ENCODE measurements around the gene RAP1GAP.

DNA sequence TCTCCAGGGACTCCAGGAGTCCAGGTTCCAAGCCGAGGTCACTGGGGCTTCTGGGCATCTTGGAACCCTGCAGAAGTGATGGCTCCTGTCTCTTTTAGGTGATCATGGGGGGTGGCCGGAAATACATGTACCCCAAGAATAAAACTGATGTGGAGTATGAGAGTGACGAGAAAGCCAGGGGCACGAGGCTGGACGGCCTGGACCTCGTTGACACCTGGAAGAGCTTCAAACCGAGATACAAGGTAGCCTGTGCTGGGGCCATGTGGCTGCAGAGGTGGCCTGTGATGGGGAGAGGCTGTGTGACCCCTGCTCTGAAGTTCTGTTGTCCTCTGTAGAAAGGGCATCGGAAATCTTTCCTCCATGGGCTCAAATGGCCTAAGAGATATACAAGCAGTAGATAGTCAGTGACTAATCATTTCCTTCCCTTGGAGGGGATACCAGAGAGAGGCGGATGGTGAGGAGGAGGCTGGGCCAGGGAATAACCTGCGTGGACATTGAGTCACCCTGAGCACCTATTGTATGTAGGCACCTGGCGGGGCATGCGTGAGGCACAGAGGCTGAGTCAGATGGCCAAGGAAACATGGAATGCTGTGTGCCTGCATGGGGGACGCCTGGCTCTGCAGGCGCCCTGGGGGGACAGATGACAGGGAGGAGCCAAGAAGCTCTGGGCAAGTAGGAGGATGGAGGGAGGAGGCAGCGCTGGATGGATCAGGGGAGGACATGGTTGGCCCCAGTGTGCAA is 101.0 kb downstream of the RAP1GAP start:
- TF ChIP-seq, protein P1, sequence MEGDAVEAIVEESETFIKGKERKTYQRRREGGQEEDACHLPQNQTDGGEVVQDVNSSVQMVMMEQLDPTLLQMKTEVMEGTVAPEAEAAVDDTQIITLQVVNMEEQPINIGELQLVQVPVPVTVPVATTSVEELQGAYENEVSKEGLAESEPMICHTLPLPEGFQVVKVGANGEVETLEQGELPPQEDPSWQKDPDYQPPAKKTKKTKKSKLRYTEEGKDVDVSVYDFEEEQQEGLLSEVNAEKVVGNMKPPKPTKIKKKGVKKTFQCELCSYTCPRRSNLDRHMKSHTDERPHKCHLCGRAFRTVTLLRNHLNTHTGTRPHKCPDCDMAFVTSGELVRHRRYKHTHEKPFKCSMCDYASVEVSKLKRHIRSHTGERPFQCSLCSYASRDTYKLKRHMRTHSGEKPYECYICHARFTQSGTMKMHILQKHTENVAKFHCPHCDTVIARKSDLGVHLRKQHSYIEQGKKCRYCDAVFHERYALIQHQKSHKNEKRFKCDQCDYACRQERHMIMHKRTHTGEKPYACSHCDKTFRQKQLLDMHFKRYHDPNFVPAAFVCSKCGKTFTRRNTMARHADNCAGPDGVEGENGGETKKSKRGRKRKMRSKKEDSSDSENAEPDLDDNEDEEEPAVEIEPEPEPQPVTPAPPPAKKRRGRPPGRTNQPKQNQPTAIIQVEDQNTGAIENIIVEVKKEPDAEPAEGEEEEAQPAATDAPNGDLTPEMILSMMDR (conservative IDR thresholded peaks at IDR 0.05 in 1 of 2, IDR thresholded peaks at IDR 0.05 in 1 of 2; ENCODE audit: extremely low read depth in 1 of 2, insufficient read depth in 1 of 2, low read depth in 1 of 2, low read length in 2 of 2) = no peak
- no peak for TF ChIP-seq EZH2 (IDR thresholded peaks at IDR 0.05; ENCODE audit: borderline replicate concordance, low read length)
